GM19438 (cell line): ENCODE results near the gene ITFG2.

Experiments
- ATAC-seq: cut with Tn5 transposase; IDR thresholded peaks from one replicate; pipeline ENCODE4 v1.9.1; 2021; ENCODE audit warnings: low read depth; ENCODE audit not compliant: unreplicated experiment

Gene ITFG2

GRCh38 chr12:2826721-2827515 is 14.4 kb downstream of the ITFG2 start:
- ATAC-seq: no peak

- ATAC-seq: no peak
Measured at GRCh38 chr12:2829275-2829674, 16.8 kb downstream of the ITFG2 start.

DNA sequence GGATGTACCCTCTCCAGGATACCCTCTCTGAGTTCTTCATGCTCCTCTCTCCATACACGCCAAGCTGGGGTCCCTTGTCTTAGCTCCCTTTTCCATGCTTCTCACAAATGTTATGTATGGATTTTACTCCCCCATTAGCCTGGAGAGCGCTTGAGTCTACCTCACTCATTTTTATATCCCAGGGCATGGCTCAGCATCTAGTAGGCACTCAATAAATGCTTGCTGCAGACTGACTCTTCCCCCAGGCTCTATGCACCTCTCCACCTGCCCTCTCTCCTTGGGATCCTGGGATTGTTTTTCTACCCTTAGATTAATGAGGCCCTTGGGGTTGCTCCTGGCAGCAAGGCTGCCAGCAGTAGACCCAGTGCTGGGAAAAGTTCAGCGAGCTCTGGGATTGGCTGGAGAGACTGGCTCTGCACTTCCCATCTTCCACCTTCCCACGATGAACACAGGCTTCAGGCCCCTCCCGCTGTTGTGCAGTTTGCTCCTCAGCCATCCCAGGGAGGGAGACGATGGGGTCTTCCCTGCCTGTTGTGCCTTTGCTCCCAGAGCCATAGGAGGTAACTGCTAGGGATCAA is 20.2 kb downstream of the ITFG2 start:
- no peak for ATAC-seq

GRCh38 chr12:2833327-2833726 is 20.9 kb downstream of the ITFG2 start:
- no peak for ATAC-seq

GRCh38 chr12:2833810-2834209 is 21.3 kb downstream of the ITFG2 start:
- ATAC-seq: no peak

- ATAC-seq: no peak
Measured at GRCh38 chr12:2834581-2835491, 22.4 kb downstream of the ITFG2 start, which contains the start of gene NRIP2. Gene NRIP2 (minus strand): TSS chr12:2835035. CDS start chr12:2834983, 52 bp downstream.

DNA sequence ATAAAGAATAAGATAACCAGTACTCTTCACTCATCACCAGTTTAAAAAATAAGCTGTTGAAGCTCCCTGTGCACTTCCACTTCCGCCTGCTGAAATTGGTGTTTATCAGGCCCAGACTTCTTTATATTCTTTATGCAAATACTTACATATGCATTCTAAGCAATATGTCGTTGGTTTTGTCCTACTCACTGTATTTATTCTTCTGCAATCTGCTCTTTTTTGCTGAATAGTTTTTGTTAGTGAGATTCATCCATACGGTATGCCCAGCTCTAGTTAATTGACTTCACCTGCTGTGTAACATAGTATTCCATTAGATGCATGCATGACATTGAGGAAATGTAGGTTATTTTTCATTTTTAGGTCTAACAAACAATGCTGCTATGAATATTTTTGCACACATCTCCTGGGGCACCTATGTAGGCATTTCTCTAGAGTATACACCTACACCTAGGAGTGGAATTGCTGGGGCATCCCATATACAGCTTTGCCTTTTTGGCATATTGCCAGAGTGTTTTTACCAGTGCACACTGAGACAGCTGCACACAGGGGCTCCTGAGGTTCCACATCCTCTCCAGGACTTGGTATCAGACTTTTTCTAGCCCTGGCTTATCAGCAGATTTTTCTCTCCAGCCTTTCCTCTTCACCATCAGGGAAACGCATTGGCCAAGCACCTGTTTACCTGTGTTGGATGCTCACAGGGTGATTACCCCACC is 23.4 kb downstream of the ITFG2 start:
- no peak for ATAC-seq

DNA sequence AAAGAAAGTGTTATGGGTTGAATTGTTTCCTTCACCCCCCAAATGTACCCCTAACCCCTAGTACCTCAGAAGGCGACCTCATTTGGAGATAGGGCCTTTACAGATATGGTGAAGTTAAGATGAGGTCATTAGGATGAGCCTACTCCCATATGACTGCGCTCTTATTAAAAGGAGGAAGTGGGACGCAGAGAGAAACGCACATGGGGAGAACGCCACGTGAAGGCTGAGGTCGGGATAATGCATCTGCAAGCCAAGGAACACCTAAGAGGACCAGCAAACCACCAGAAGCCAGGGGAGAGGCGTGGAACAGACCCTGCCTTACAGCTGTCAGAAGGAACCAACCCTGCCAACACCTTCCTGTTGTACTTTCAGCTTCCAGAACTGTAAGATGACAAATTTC is 24.1 kb downstream of the ITFG2 start:
- ATAC-seq: no peak

DNA sequence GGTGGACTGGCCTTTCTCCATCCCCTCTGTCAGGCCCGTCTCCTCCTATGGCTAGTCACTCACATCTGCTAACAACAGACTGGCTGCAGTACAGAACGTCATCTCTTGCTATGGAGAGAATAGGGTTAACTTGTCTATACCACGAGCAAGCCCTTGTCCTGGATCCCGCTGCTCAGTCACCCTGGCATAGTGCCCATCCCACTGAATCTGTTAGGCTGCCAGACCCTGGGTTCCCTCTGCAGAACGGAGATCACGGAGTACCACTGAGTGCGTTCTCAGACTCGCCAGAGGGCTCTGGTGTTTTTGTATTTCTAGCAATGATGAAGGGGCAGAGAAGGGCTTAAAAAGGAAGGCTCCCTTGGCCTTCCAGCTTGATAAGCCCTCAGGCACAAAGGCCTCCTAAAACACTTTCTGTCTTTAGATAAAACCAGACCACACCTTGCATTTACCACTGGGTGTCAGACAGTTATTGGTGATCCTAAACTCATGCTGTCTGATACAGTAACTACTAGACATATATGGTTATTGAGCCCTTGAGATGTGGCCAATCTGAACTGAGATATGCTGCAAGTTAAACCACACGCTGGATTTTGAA is 28.7 kb downstream of the ITFG2 start:
- no peak for ATAC-seq

GRCh38 chr12:2842948-2843347 is 30.5 kb downstream of the ITFG2 start:
- ATAC-seq: no peak

- ATAC-seq: no peak
Measured at GRCh38 chr12:2844786-2845185, 32.3 kb downstream of the ITFG2 start.

DNA sequence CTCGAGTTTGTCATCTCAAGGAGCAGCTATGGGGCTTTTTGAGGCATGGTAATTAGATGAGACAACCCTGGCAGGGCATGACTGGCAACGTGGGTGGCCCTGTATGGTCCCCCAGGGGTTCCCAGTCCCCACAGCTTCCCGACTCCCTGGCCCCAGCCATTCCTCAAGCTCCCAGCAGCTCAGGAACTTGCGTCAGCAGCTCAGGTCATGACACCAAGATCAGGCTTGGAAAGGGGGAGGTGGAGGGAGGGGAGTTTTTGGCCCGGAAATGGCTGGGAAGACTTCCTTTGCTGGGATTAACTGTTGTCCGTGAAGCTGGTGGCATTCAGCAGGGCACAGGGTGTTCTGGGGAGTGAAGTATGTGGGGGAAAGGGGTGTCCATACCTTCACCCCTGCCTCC is 32.8 kb downstream of the ITFG2 start:
- ATAC-seq: no peak

DNA sequence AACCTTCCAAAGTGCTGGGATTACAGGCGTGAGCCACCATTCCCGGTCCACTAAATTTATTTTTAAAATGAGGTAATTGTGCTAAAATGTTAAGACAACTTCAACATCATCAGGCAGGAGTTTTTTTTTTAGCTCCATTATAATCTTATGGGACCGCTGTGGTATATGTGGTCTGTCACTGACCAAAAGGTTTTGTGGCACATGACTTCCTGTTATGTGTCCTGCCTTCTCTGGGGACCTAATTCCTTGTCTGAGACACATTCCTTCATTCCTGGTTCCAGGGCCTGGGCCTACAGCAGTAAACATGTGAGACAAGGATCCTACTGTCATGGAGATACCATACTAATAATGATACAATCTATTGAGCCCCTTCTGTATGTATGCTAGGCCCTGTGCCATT is 39.5 kb downstream of the ITFG2 start:
- no peak for ATAC-seq

GRCh38 chr12:2853626-2854025 is 41.2 kb downstream of the ITFG2 start:
- ATAC-seq: no peak

GRCh38 chr12:2854669-2855453 is 42.4 kb downstream of the ITFG2 start:
- ATAC-seq: no peak

DNA sequence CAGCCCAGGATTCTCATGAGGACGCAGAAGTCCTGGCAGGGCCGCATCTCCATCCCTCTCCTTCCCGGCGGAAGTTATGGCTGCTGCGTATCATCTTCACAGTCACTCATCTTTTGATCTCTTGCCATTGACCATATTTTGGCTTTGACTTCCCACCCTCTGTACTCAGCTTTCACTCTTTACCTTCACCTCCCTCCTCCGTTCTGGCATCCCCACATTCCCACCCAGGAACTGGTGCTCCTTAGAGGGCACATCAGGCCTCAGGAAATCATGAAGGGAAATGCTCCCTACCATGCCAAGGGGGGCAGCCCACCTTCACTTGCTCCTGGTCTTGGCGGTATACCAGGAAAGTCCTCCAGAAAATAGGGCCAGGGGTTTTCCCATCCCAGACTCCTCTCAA is 43.1 kb downstream of the ITFG2 start:
- ATAC-seq: no peak

DNA sequence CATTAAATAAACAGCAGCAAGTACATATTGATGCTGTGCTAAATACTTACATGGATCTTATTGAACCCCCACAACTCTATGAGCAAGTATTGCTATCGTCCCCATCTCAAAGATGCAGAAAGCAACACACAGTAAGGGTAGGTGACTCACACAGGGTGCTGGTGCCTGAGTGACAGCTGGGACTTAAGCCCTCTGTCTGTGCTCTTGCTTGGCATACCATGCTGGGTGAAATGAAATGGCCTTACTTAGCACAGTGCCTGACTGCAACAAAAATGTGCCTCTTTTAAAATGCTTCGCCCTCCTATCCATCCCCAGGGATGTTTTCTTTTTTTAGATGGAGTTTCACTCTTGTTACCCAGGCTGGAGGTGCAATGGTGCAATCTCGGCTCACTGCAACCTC is 43.6 kb downstream of the ITFG2 start:
- ATAC-seq: no peak

- ATAC-seq: no peak
Measured at GRCh38 chr12:2857021-2857431, 44.6 kb downstream of the ITFG2 start, which contains the start of gene TEX52. Gene TEX52 (minus strand): TSS chr12:2857039. CDS start chr12:2857026, 13 bp downstream.

DNA sequence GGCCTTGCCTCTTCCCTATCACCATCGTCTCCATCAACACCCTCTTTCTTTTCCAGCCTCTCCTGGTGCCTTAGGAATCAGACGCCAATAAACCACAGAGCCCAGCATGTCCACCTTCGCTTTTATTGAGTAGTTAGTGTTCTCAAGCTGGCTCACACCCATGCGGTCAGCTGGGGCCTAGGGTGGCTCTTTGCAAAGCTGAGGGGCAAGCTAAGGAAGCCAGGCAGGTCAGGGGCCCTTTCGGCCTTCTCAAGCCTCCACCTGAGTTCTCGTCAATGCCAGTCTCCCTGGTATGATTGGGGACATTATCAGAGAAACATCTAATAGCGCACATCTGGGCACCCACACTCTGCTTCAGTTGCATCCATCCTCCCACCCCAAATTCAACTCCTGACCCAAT is 45.1 kb downstream of the ITFG2 start:
- ATAC-seq: no peak
